T47D (cell line): ENCODE results near the gene EME1.
"Not testable (repeated sequence)": the region's sequence is repeated elsewhere in the genome, so short reads cannot be mapped to it uniquely, and the experiment has no call there.

Source experiments
- DNase-seq, 2 experiments: peaks; one replicate each; pipeline versions ENCODE4 v3.0.0 to v3.0.0-alpha.2; 2011 to 2012; ENCODE audit warnings: low read depth in 1 of 2, low spot score in 1 of 2
- JUND ChIP-seq: IDR thresholded peaks from 2 replicates; pipeline ENCODE4 v1.6.1; 2012; ENCODE audit warnings: low read depth
- in situ Hi-C: cut with HindIII; loops from 2 replicates; pipeline ENCODE4 v1.10.0; 2016; ENCODE audit warnings: low sequenced_read_pairs, low pct_unique_long_range_greater_than_20kb

Gene EME1

DNA sequence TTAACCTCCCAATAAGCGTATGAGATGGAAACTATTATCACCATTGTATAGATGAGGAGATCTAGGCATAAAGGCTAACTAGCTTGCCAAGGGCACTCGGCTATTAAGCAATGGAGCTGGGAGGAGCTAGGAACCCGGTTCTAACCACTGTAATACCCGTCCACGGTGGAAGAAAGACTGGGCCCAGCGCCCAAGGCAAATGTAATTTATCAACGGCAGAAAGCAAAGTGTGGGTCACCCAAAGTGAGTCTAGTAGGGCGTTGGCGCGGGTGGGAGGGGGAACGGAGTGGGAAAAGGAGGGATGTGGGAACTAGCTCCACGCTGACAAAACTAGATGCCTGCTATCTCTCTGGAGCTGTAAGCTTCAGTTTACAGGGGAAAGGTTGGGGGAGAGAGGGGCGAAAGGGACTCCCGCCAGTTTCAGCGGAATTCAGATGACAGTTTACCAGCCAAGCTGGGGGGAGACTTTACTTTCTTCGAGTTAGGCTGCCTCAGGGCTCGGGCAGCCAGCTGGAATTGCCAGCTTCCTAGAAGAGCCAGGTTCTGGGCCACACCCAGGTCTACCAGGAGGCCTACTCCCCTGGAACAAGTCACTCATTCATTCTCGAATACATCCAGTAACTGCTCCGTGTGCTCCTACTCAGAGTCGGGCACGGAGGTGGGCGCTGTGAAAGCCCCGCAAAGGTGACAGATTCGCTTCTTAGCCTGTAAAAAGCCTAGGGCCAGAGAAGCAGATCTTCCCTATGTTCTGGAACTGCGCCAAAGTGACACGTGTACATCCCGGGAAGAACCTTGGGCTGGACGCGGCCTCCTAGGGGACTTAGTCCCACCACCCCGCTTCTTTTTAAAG, 23.5 kb downstream of the EME1 start:
- in situ Hi-C loops, result no loop called here
- peak; percentile 43 to 83 for DNase-seq
- no peak for TF ChIP-seq JUND

DNA sequence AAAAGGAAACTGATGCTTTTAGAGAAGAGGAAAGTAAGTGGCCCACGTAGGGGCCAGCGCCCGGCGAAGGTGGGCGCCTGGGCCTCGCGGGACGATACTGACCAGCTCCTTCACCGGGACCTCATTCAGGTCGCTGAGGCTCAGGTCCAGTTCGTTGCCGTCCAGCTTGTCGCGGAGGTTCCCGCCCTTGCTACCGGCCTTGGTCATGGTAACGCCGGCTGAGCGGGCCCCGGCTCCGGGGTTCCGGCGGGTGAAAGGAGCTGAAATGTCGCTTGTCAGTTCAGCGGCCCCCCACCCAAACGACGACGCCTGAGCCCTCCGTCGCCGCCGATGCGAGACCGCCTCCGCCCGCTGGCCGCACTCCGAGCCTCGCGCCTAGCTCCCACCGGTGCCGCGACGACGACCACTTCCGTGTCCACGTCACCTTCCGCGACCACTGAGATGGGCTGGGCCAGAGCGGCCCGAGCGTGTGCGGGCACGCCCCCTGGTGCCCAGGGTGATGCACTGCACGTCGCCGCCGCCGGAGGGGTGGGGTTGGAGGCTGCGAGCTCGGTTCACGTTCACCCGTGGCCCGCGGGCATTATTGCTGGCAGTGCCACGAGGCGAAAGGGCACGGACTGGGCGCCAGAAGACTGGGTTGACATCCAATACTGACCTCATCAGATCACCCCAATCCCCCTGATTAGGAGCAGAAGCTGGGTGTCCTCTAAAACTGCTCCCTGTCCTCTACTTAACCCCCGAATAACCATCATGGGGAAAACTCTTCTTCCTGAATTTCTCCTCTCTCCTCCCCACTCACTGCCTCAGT, 24.3 kb downstream of the EME1 start, which contains the start of gene LRRC59:
LRRC59 (minus strand) TSS at position 413 of the 808 bp plus-strand sequence; CDS start at position 207, 206 bp downstream.
- DNase-seq, result peak; percentile 81 to 91
- in situ Hi-C loops, result no loop called here

DNA sequence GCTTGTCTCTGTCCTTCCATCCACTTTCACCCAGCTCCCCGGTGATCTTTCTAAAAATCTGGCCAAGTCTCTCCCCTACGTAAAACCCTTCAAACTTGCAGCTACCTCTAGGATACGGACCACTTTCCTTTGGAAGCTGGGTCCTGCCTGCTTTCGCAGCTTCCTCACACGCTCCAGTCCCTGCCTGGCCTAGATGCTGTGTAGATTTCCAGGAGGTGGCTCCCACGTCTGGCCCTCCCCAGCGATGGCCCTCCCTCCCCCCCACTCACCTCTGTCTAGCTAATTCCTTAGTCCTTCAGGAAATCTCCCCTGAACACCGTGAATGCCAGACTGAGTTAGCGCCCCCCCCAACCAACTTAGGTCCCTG, 24.9 kb downstream of the EME1 start:
- in situ Hi-C loops, result no loop called here

More for the DNA sequence above, 24.3 kb downstream of the EME1 start, which contains the start of gene LRRC59:
- no peak for TF ChIP-seq JUND

DNA sequence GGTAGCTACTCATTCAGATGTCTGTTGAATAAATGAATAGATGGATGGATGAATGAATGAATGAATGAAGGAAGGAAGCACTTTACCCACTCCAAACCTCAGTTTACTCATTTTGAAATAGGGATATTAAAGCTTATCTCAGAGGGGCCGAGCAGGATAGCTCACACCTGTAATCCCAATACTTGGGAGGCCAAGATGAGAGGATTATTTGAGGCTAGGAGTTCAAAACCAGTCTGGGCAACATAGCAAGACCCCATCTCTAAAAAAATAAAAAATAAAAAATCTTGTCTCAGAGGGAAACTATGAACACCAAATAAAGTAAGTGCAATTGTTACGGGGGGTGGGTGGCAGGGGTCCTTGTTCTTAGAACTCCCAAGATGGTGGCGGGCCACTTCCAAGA, 25.6 kb downstream of the EME1 start:
- in situ Hi-C loops, DNase-seq: not testable (repeated sequence)

More for the DNA sequence above, 24.9 kb downstream of the EME1 start:
- no peak for DNase-seq
- no peak for TF ChIP-seq JUND

DNA sequence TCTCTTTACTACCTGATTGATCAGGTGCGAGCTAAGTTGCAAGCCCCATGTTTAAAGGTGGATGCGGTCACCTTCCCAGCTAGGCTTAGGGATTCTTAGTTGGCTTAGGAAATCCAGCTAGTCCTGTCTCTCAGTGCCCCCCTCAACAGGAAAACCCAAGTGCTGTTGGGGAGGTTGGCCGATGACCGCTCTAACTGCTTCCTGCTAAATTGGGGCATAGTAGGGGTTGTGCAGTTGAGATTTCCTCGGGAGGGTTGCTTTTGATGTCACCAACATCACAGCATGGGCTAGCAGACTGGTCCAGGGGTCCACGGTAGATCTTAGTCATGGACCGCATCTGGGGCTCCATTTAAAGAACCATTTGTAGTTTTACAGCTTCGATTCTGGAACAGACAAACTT, 26.6 kb downstream of the EME1 start:
- DNase-seq, in situ Hi-C loops: not testable (repeated sequence)

DNA sequence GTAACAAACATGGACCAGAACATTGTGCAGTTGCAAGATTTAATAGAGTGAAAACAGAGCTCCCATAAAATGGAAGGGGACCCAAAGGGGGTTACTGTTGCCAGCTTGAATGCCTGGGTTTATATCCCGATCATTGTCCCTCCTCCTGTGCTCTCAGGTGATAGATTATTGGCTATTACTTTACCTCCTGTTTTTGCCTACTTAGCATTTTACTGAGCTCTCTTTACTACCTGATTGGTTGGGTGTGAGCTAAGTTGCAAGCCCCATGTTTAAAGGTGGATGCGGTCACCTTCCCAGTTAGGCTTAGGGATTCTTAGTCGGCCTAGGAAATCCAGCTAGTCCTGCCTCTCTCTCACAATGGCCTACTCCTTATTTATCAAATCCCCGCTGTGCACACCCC, 32.3 kb downstream of the EME1 start:
- DNase-seq, in situ Hi-C loops: not testable (repeated sequence)

DNA sequence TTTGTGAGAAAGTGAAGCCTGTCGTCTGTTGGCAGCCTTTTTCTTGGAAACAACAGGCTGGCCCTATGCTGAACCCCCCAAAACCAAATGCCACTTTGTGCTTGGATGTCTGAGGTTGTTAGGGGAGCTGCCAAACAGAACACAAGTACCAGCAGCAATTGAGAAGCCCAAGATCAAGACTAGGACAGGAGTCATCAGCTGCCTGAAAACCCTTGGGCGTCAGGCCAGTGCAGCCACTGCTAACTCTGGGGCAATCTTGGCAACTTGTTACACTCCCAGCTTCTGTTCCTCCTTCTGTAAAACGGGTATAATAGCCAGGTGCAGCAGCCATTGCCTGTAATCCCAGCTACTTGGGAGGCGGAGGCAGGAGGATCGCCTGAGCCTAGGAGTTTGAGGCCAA, 33.5 kb downstream of the EME1 start:
- in situ Hi-C loops, result no loop called here
- DNase-seq, result no peak

DNA sequence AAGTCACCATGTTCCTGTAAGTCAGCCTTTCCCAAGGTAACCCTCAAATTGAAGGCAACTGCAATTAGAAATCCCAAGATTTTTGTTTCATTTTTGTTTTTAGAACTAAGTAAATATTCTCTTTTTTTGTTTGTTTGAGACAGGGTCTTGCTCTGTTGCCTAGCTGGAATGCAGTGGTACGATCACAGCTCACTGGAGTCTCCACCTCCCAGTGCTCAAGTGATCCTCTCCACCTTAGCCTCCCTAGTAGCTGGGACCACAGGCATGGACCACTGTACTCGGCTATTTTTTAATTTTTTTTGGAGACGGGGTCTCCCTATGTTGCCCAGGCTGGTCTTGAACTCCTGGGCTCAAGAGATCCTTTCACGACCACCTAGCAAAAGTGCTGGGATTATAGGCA, 34.9 kb downstream of the EME1 start:
- no peak for DNase-seq
- TF ChIP-seq JUND, result no peak
- in situ Hi-C loops, result no loop called here

More for the DNA sequence above, 33.5 kb downstream of the EME1 start:
- no peak for TF ChIP-seq JUND

DNA sequence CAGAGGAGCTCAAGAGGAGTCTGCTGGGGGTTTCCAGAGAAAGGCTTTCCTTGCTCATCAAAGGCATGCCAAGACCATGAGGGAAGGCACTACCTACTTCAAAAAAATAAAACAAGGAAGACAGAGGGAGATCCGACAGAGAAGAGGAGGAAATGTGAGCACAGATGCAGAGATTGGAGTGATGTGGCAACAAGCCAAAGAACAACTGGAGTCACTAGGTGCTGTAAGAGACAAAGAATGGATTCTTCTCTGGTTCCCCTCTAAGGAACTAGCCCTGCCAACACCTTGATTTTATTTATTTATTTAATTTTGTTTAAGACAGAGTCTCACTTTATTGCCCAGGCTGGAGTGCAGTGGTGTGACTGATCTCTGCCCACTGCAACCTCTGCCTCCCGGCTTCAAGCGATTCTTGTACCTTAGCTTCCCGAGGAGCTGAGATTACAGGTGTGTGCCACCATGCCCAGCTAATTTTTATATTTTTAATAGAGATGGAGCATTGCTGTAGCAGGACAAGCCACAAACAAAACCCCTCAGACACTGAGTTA, 39.2 kb downstream of the EME1 start:
- TF ChIP-seq JUND, result no peak
- in situ Hi-C loops, result no loop called here
- no peak for DNase-seq

DNA sequence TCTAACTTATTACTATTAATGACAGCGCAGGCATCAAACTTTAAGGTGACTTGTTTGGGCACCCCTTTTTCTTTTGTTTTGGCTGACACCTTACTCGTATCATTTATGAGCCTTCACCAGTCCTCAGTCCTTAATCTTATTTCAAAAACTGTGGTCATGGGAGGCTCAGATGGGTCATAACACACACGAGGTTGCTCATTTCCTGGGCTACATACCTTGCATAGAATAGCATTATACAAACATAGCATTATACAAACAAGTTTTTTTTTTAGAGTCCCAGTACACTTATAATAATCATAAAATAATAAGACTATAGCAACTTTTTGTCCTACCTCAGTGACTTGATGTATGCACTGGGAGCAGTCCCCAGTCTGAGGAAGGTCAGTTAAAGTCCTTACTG, 41.8 kb downstream of the EME1 start:
- in situ Hi-C loops, result no loop called here
- DNase-seq, result no peak
- no peak for TF ChIP-seq JUND

DNA sequence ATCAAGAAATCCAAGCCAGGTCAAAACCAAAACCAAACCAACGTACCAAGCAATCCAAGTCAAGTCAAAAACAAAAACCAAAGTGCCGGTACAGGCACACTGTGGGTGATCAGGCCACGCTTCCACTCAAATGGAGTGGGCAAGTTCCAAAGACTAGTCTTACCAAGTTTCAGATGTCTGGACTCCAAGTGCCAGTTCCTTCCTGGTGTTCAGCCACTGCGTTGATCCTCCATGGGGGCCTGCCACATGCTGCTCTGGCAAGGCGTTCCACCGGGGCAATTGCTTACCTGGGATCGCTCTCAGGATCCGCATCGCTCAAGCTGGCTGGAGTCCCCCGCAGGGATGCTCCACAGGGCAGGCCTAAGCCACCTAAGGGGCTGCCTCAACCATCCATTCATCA, 46.5 kb downstream of the EME1 start:
- DNase-seq, in situ Hi-C loops: not testable (repeated sequence)

DNA sequence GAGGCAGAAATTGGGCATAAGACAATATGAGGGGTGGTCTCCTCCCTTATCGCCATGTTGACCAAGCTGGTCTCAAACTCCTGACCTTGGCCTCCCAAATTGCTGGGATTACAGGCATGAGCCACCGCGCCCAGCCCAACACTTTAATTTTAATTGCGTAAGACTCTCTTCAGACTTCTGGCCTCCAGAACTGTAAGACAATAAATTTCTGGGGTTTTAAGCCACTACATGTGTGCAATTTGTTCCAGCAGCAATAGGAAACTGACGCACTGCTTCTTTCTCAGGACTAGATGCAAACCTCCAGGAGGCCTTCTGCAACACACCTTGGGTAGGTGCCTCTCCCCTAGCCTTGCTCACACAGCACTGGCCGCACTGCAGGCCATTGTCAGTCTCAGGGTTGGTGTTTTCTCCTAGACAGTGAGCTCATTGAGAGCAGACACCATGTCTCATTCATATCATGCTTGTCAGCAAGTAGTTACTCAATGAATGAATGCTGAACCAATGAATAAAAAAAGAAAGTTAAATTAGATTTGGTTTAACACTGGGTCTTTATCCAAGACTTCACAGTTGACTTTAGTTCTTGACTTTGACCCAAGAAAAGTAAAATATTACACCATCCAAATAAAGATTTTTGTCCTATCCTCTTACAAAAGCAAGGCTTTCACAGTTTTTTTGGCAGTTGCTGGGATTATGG, 47.5 kb downstream of the EME1 start:
- DNase-seq, result no peak
- no peak for TF ChIP-seq JUND
- in situ Hi-C loops, result no loop called here
